GM06990 (cell line): ENCODE data around the gene ZNF776.

ENCODE experiments used
- DNase-seq: peaks from one replicate; pipeline ENCODE4 v3.0.0-alpha.2; 2011; ENCODE audit not compliant: insufficient read length; ENCODE audit errors: extremely low read depth
- H3K27me3 ChIP-seq: replicated peaks from 2 replicates; pipeline ENCODE4 v1.6.0; 2011; ENCODE audit warnings: low read length; ENCODE audit not compliant: control insufficient read depth, insufficient read depth
- H3K36me3 ChIP-seq: 2 replicates; pipeline ENCODE4 v1.5.1; 2011; ENCODE audit warnings: low read length; ENCODE audit not compliant: control insufficient read depth, insufficient read depth
- H3K4me3 ChIP-seq: replicated peaks from 2 replicates; pipeline ENCODE4 v1.5.1; 2011; ENCODE audit warnings: low read depth, mild to moderate bottlenecking, control low read depth, low read length
- TF ChIP-seq, protein P1 (sequence below): IDR thresholded peaks from 2 replicates; pipeline ENCODE4 v1.5.1; 2011; ENCODE audit warnings: low read length, control low read depth, mild to moderate bottlenecking, inconsistent platforms; ENCODE audit not compliant: insufficient read depth, poor library complexity, severe bottlenecking

ZNF776 gene

DNA sequence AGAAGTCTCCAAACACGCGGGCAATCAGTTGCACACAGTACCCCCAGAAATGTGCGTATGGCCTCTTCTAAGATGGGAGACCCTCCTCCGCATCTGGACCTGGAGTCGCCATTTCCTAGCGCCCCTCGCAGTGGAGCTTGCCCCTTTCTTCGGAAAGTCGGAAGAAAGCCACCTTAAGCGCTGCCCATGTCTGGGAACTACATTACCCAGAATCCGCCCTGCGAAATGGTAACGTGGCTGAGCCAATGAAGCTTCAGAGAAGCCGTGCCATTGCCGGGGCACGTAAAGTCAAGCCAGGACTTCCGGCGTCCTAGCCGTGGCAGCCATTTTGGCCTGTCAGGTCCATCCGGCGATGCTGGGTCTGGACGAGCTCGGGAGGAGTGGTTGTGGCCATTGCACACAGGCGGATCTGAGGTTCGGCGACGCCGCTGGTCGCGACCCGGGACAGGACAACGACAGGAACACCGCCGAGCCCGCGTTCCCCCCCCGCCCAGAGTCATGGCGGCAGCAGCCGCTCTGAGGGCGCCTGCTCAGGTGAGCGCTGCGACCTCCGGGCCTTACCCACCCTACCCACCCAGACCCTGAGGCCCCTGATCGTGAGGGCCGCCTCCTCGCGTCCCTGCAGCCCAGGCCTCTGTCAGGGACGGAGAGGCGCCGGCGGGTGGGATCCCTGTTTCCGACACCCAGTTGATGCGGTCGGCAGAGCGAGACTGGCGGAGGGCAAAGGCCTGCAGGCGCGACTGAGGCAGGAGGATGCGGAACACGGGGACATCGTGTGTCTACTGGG, 22.9 kb downstream of the ZNF776 start, which contains the start of gene ZNF586:
Gene ZNF586, plus strand, starts transcription at position 332 of the 787 bp plus-strand sequence. Its CDS starts 167 bp downstream, at position 499.
- peak; percentile 87 for DNase-seq
- Histone ChIP-seq H3K4me3 (peak within 1 kb of the TSS; percentile 92), H3K27me3 (no peaks in the 10 kb centered on the region), H3K36me3 (peaks cover 3% of the 10 kb centered on the region)
- TF ChIP-seq, protein P1, sequence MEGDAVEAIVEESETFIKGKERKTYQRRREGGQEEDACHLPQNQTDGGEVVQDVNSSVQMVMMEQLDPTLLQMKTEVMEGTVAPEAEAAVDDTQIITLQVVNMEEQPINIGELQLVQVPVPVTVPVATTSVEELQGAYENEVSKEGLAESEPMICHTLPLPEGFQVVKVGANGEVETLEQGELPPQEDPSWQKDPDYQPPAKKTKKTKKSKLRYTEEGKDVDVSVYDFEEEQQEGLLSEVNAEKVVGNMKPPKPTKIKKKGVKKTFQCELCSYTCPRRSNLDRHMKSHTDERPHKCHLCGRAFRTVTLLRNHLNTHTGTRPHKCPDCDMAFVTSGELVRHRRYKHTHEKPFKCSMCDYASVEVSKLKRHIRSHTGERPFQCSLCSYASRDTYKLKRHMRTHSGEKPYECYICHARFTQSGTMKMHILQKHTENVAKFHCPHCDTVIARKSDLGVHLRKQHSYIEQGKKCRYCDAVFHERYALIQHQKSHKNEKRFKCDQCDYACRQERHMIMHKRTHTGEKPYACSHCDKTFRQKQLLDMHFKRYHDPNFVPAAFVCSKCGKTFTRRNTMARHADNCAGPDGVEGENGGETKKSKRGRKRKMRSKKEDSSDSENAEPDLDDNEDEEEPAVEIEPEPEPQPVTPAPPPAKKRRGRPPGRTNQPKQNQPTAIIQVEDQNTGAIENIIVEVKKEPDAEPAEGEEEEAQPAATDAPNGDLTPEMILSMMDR = no peak

GRCh38 chr19:57771417-57771816, 24.8 kb downstream of the ZNF776 start:
- Histone ChIP-seq H3K27me3 (no peaks in the 10 kb centered on the region), H3K36me3 (peaks cover 8% of the 10 kb centered on the region), H3K4me3 (no peak overlapping the region)
- DNase-seq = no peak
- TF ChIP-seq, protein P1 = no peak

DNA sequence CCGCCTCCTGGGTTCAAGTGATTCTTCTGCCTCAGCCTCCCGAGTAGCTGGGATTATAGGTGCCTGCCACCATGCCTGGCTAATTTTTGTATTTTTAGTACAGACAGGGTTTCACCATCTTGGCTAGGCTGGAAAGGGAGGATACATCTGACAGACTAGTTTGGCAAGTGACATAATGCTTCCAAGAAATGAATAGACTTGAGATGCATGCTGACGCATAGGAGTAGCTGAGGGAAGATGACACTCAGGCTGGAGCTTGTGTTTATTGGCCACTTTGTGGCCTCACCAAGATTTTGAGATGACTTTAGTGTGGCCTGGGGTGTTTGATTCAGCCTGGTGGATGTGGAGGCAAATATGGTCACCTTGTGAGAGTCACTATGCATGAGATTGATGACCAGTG, 26.9 kb downstream of the ZNF776 start:
- TF ChIP-seq, protein P1 = no peak
- Histone ChIP-seq H3K27me3 (no peaks in the 10 kb centered on the region), H3K4me3 (no peak overlapping the region), H3K36me3 (peaks cover 17% of the 10 kb centered on the region)
- DNase-seq = no peak

GRCh38 chr19:57776764-57777296, 30.2 kb downstream of the ZNF776 start:
- TF ChIP-seq, protein P1 = no peak
- no peak for DNase-seq
- Histone ChIP-seq H3K27me3 (no peaks in the 10 kb centered on the region), H3K4me3 (no peak overlapping the region), H3K36me3 (peaks cover 24% of the 10 kb centered on the region)

- peaks cover 22% of the 10 kb centered on the region for H3K36me3 ChIP-seq
- TF ChIP-seq, protein P1 = no peak
- no peak overlapping the region for H3K4me3 ChIP-seq
- H3K27me3 ChIP-seq = no peaks in the 10 kb centered on the region
- no peak for DNase-seq
These were observed 31.7 kb downstream of the ZNF776 start for GRCh38 chr19:57778336-57778735.
